ENCODE data around the gene CDC42BPG.
A peak's percentile ranks its signal among the peaks of the same experiment; 100 is the strongest.
"Not testable (repeated sequence)": the region's sequence is repeated elsewhere in the genome, so short reads cannot be mapped to it uniquely, and the experiment has no call there.

The CDC42BPG gene

GRCh38 chr11:64817476-64817875 is 27.0 kb downstream of the CDC42BPG start:
- H3K27me3 Mint-ChIP-seq = peaks cover 11% of the 10 kb centered on the region
- peak overlapping the region; percentile 46 for H3K27ac Mint-ChIP-seq
- H3K4me3 Mint-ChIP-seq = no peak overlapping the region
- DNase-seq = no peak
- CTCF ChIA-PET = no interaction called here
- no peaks in the 10 kb centered on the region for H3K9me3 Mint-ChIP-seq
- no peaks in the 10 kb centered on the region for H3K4me1 Mint-ChIP-seq
- no peaks in the 10 kb centered on the region for H3K36me3 Mint-ChIP-seq

GRCh38 chr11:64815433-64815832 is 29.0 kb downstream of the CDC42BPG start:
- H3K4me1 Mint-ChIP-seq, H3K4me3 Mint-ChIP-seq, H3K36me3 Mint-ChIP-seq, H3K9me3 Mint-ChIP-seq, H3K27ac Mint-ChIP-seq, H3K27me3 Mint-ChIP-seq, DNase-seq: not testable (repeated sequence)
- CTCF ChIA-PET = interaction anchor here (1.5 kb wide), 1 partner anchor 28 kb away, joined by 4 read pairs; no protein-coding TSS in a partner anchor

- H3K4me1 Mint-ChIP-seq = peaks cover 12% of the 10 kb centered on the region
- H3K9me3 Mint-ChIP-seq = no peaks in the 10 kb centered on the region
- DNase-seq = no peak
- CTCF ChIA-PET = interaction anchor here (1.5 kb wide), 1 partner anchor 27 kb away, joined by 4 read pairs; no protein-coding TSS in a partner anchor
- no peak overlapping the region for H3K27ac Mint-ChIP-seq
- peaks cover 5% of the 10 kb centered on the region for H3K27me3 Mint-ChIP-seq
- H3K36me3 Mint-ChIP-seq = peaks cover 2% of the 10 kb centered on the region
- no peak overlapping the region for H3K4me3 Mint-ChIP-seq
These were observed 29.7 kb downstream of the CDC42BPG start for GRCh38 chr11:64814712-64815187.

- Mint-ChIP-seq H3K36me3 (peaks cover 2% of the 10 kb centered on the region), H3K27me3 (peaks cover 5% of the 10 kb centered on the region), H3K4me3 (no peak overlapping the region), H3K27ac (no peak overlapping the region), H3K9me3 (no peaks in the 10 kb centered on the region), H3K4me1 (peaks cover 18% of the 10 kb centered on the region)
- no peak for DNase-seq
- CTCF ChIA-PET = no interaction called here
These were observed 30.6 kb downstream of the CDC42BPG start for GRCh38 chr11:64813826-64814225.

GRCh38 chr11:64810891-64811272 is 33.6 kb downstream of the CDC42BPG start:
- peak overlapping the region; percentile 92 for H3K27ac Mint-ChIP-seq
- CTCF ChIA-PET = interaction anchor here (1.0 kb wide), 1 partner anchor 37 kb away, joined by 3 read pairs; no protein-coding TSS in a partner anchor
- peaks cover 27% of the 10 kb centered on the region for H3K4me1 Mint-ChIP-seq
- peak overlapping the region; percentile 98 for H3K4me3 Mint-ChIP-seq
- H3K27me3 Mint-ChIP-seq = no peaks in the 10 kb centered on the region
- peak; percentile 77 for DNase-seq
- H3K9me3 Mint-ChIP-seq = no peaks in the 10 kb centered on the region
- H3K36me3 Mint-ChIP-seq = peaks cover 22% of the 10 kb centered on the region

GRCh38 chr11:64810271-64810890 is 34.1 kb downstream of the CDC42BPG start, which contains the start of gene MEN1:
Gene MEN1, minus strand, starts transcription at chr11:64810551. Its CDS starts 442 bp downstream, at chr11:64810109.
- peaks cover 26% of the 10 kb centered on the region for H3K36me3 Mint-ChIP-seq
- CTCF ChIA-PET = interaction anchor here (1.0 kb wide), 1 partner anchor 37 kb away, joined by 3 read pairs; no protein-coding TSS in a partner anchor
- DNase-seq = peak; percentile 91
- H3K9me3 Mint-ChIP-seq = no peaks in the 10 kb centered on the region
- peak within 1 kb of the TSS; percentile 98 for H3K4me3 Mint-ChIP-seq
- H3K27me3 Mint-ChIP-seq = no peaks in the 10 kb centered on the region
- peak within 1 kb of the TSS; percentile 92 for H3K27ac Mint-ChIP-seq
- peaks cover 27% of the 10 kb centered on the region for H3K4me1 Mint-ChIP-seq

- Mint-ChIP-seq H3K4me1 (peaks cover 27% of the 10 kb centered on the region), H3K27ac (peak overlapping the region; percentile 73), H3K4me3 (peak overlapping the region; percentile 98), H3K27me3 (no peaks in the 10 kb centered on the region), H3K36me3 (peaks cover 26% of the 10 kb centered on the region), H3K9me3 (no peaks in the 10 kb centered on the region)
- CTCF ChIA-PET = interaction anchor here (0.6 kb wide), 1 partner anchor 420 kb away, joined by 3 read pairs; no protein-coding TSS in a partner anchor
- peak; percentile 40 for DNase-seq
These were observed 34.6 kb downstream of the CDC42BPG start for GRCh38 chr11:64809781-64810241.

GRCh38 chr11:64805481-64805880 is 39.0 kb downstream of the CDC42BPG start:
- Mint-ChIP-seq H3K27me3 (no peaks in the 10 kb centered on the region), H3K27ac (no peak overlapping the region), H3K36me3 (peaks cover 32% of the 10 kb centered on the region), H3K9me3 (no peaks in the 10 kb centered on the region), H3K4me3 (no peak overlapping the region), H3K4me1 (peaks cover 48% of the 10 kb centered on the region)
- DNase-seq = no peak
- CTCF ChIA-PET = interaction anchor here (1.0 kb wide), 1 partner anchor 117 kb away, joined by 3 read pairs; no protein-coding TSS in a partner anchor

GRCh38 chr11:64804346-64805210 is 39.9 kb downstream of the CDC42BPG start:
- DNase-seq = no peak
- H3K27me3 Mint-ChIP-seq = no peaks in the 10 kb centered on the region
- peak overlapping the region; percentile 87 for H3K27ac Mint-ChIP-seq
- CTCF ChIA-PET = interaction anchor here (0.8 to 2.0 kb wide), 4 partner anchors 17 to 116 kb away, joined by 3 to 5 read pairs (median 3); partner anchors contain the start of gene SF1
- H3K4me3 Mint-ChIP-seq = peak overlapping the region; percentile 85
- no peaks in the 10 kb centered on the region for H3K9me3 Mint-ChIP-seq
- peaks cover 32% of the 10 kb centered on the region for H3K36me3 Mint-ChIP-seq
- peaks cover 43% of the 10 kb centered on the region for H3K4me1 Mint-ChIP-seq

GRCh38 chr11:64803846-64804345 is 40.6 kb downstream of the CDC42BPG start:
- peaks cover 40% of the 10 kb centered on the region for H3K4me1 Mint-ChIP-seq
- peaks cover 35% of the 10 kb centered on the region for H3K36me3 Mint-ChIP-seq
- DNase-seq = no peak
- H3K27me3 Mint-ChIP-seq = no peaks in the 10 kb centered on the region
- no peaks in the 10 kb centered on the region for H3K9me3 Mint-ChIP-seq
- peak overlapping the region; percentile 87 for H3K27ac Mint-ChIP-seq
- H3K4me3 Mint-ChIP-seq = peak overlapping the region; percentile 85
- CTCF ChIA-PET = interaction anchor here (0.6 to 2.0 kb wide), 4 partner anchors 16 to 43 kb away, joined by 3 to 5 read pairs (median 3); partner anchors contain the start of gene SF1

- CTCF ChIA-PET = interaction anchor here (0.6 to 2.0 kb wide), 2 partner anchors 16 to 43 kb away, joined by 3 to 5 read pairs; no protein-coding TSS in a partner anchor
- peaks cover 41% of the 10 kb centered on the region for H3K4me1 Mint-ChIP-seq
- H3K36me3 Mint-ChIP-seq = peaks cover 38% of the 10 kb centered on the region
- no peaks in the 10 kb centered on the region for H3K27me3 Mint-ChIP-seq
- H3K9me3 Mint-ChIP-seq = no peaks in the 10 kb centered on the region
- peak; percentile 89 for DNase-seq
- H3K4me3 Mint-ChIP-seq = peak within 1 kb of the TSS; percentile 85
- H3K27ac Mint-ChIP-seq = peak within 1 kb of the TSS; percentile 87
These were observed 41.2 kb downstream of the CDC42BPG start, which contains the start of gene MAP4K2 for GRCh38 chr11:64803158-64803845. Gene MAP4K2, minus strand, starts transcription at chr11:64803214. Its CDS starts 65 bp downstream, at chr11:64803149.

- CTCF ChIA-PET = interaction anchor here (1.0 to 2.0 kb wide), 2 partner anchors 10 to 15 kb away, joined by 3 to 5 read pairs; no protein-coding TSS in a partner anchor
- no peaks in the 10 kb centered on the region for H3K27me3 Mint-ChIP-seq
- peak overlapping the region; percentile 83 for H3K27ac Mint-ChIP-seq
- H3K4me1 Mint-ChIP-seq = peaks cover 37% of the 10 kb centered on the region
- peaks cover 34% of the 10 kb centered on the region for H3K36me3 Mint-ChIP-seq
- no peaks in the 10 kb centered on the region for H3K9me3 Mint-ChIP-seq
- DNase-seq = no peak
- H3K4me3 Mint-ChIP-seq = peak overlapping the region; percentile 82
These were observed 41.9 kb downstream of the CDC42BPG start for GRCh38 chr11:64802370-64803157.
